Upper lobe of left lung (tissue), 6 donors: ENCODE data around the gene LRRK1. TPM values are rescaled to one million over a fixed set of nuclear protein-coding genes. Genes with fewer than 3 reads are reported as not detected.

Experiments
- ATAC-seq, 2 donors: fragments of 200-7000 bp; cut with Tn5 transposase; one replicate each; pipeline ENCODE4 v1.9.1; 2022; ENCODE audit warnings: mild to moderate bottlenecking in 2 of 2, moderate library complexity in 2 of 2; ENCODE audit not compliant: low FRiP score in 2 of 2
- DNase-seq, 2 donors: peaks; one replicate each; pipeline ENCODE4 v3.0.0-alpha.2; 2019 to 2020
- H3K27ac ChIP-seq, 4 donors: fragments of 200-600 bp; sonication (generic); one replicate each; pipeline ENCODE4 v1.5.1; 2016 to 2019
- H3K27me3 ChIP-seq, 4 donors: fragments of 200-600 bp; sonication (generic); one replicate each; pipeline ENCODE4 v1.5.1; 2017 to 2019
- H3K36me3 ChIP-seq, 4 donors: fragments of 200-600 bp; sonication (generic); one replicate each; pipeline ENCODE4 v1.5.1; 2016 to 2019
- H3K4me1 ChIP-seq, 4 donors: fragments of 200-600 bp; sonication (generic); one replicate each; pipeline ENCODE4 v1.5.1; 2018 to 2019
- H3K4me3 ChIP-seq, 4 donors: fragments of 200-600 bp; sonication (generic); one replicate each; pipeline ENCODE4 v1.5.1; 2017 to 2019; ENCODE audit warnings: mild to moderate bottlenecking in 2 of 4, moderate library complexity in 1 of 4
- H3K9me3 ChIP-seq, 4 donors: fragments of 200-600 bp; sonication (generic); one replicate each; pipeline ENCODE4 v1.5.1; 2018 to 2019
- EP300 ChIP-seq, 4 donors: sonication (generic); formaldehyde crosslinking; IDR thresholded peaks; one replicate each; pipeline ENCODE4 v1.5.1; 2017; ENCODE audit warnings: antibody characterized with exemption in 4 of 4, control low read depth in 2 of 4
- POLR2A ChIP-seq, 4 donors: fragments of 450-650 bp; IDR thresholded peaks; one replicate each; pipeline ENCODE4 v1.5.1; 2016 to 2017; ENCODE audit warnings: antibody characterized with exemption in 4 of 4, mild to moderate bottlenecking in 2 of 4
- POLR2AphosphoS5 ChIP-seq, 2 donors: sonication (generic); formaldehyde crosslinking; IDR thresholded peaks; one replicate each; pipeline ENCODE4 v1.5.1; 2017; ENCODE audit warnings: antibody characterized with exemption in 2 of 2
- WGBS, 2 donors: methylation state at CpG; one replicate each; pipeline ENCODE4 v1.1.5; 2017 to 2018; 5-methylcytosine and 5-hydroxymethylcytosine counted together
- total RNA-seq, 6 donors: library from RNA; depleted of rRNA in 4 of 6; stranded (reverse); fragments of >200 nt in 4 of 6; gene quantifications; one replicate each; pipeline versions ENCODE4 v1.1.0 to v1.2.1, GENCODE V29; 2016 to 2021
- TF ChIP-seq, protein P1 (sequence below), 6 experiments: fragments of 450-650 bp in 4 of 6; fragments of 200-600 bp in 2 of 6; sonication (generic) in 2 of 6; IDR thresholded peaks; one replicate each; pipeline ENCODE4 v1.5.1; 2016 to 2019; ENCODE audit warnings: antibody characterized with exemption in 6 of 6
- donor health status: DM: no; HTN: no; CAD: no; lungs with moderate emphysema.
- donor health status: DM: no; HTN: yes; CAD: no; lungs with severe emphysema.

LRRK1 gene
- total RNA-seq, 6 donors from 2014 or later, result 15.0 to 47.1 (median 31.2) TPM

DNA sequence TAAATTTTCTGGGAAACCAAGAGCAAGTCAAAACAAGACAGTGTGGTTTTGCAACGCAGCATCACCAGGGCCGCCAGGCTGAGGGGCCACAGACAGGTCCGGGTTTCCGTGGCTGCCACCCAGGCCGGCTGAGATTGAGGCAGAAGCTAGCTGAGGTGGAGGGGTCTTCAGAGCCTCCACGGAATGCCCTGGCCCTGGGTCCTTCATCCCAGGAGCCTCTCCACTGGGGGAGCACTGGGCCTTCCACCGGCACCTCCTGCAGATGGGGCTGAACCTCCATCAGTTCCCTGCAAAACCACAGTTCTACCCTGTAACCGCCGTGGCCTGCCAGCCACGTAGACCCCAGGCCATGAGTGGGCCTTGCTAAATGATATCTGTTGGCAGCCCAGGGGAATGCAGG is 180.0 kb downstream of the LRRK1 start:
- Histone ChIP-seq H3K36me3 (no peaks in the 10 kb centered on the region), H3K9me3 (no peaks in the 10 kb centered on the region), H3K27ac (no peak overlapping the region), H3K4me1 (no peaks in the 10 kb centered on the region), H3K27me3 (no peaks in the 10 kb centered on the region), H3K4me3 (no peak overlapping the region)
- ATAC-seq, result no peak
- DNase-seq, result no peak
- TF ChIP-seq POLR2A (IDR thresholded peaks at IDR 0.05) (no peak), POLR2AphosphoS5 (IDR thresholded peaks at IDR 0.05) (no peak), EP300 (IDR thresholded peaks at IDR 0.05) (no peak)
- TF ChIP-seq, protein P1, sequence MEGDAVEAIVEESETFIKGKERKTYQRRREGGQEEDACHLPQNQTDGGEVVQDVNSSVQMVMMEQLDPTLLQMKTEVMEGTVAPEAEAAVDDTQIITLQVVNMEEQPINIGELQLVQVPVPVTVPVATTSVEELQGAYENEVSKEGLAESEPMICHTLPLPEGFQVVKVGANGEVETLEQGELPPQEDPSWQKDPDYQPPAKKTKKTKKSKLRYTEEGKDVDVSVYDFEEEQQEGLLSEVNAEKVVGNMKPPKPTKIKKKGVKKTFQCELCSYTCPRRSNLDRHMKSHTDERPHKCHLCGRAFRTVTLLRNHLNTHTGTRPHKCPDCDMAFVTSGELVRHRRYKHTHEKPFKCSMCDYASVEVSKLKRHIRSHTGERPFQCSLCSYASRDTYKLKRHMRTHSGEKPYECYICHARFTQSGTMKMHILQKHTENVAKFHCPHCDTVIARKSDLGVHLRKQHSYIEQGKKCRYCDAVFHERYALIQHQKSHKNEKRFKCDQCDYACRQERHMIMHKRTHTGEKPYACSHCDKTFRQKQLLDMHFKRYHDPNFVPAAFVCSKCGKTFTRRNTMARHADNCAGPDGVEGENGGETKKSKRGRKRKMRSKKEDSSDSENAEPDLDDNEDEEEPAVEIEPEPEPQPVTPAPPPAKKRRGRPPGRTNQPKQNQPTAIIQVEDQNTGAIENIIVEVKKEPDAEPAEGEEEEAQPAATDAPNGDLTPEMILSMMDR (IDR thresholded peaks at IDR 0.05), result no peak
- WGBS, 2 donors, result 75 to 85% methylated on average over 5 to 10 of the region's 10 CpGs

DNA sequence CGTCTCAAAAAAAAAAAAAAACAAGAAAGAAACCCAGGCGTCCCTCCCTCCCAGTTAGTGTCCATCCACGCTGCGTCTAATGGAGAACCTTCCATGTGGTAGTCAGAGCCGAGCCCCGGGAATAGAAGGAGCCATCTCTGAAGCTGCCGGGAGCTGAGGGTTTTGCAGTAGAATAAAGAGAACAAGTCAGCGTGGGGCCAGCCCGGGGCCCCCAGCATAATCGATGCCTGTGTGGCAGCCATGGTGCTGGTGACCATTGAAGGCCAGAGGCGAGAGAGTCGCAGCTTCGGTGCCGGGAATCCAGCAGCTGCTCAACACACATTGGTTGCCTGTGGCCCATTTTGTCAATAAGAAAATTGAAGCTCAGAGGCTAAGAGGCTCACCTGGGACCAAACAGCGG is 181.0 kb downstream of the LRRK1 start:
- WGBS, 2 donors, result 92 to 97% methylated on average over 15 of the region's 15 CpGs
- ATAC-seq (no peak), DNase-seq (no peak)
- Histone ChIP-seq H3K4me3 (no peak overlapping the region), H3K36me3 (no peaks in the 10 kb centered on the region), H3K27me3 (no peaks in the 10 kb centered on the region), H3K27ac (no peak overlapping the region), H3K4me1 (no peaks in the 10 kb centered on the region), H3K9me3 (no peaks in the 10 kb centered on the region)
- no peak for TF ChIP-seq POLR2A (IDR thresholded peaks at IDR 0.05)
- TF ChIP-seq, protein P1 (IDR thresholded peaks at IDR 0.05), result no peak
- TF ChIP-seq EP300 (IDR thresholded peaks at IDR 0.05), result no peak
- no peak for TF ChIP-seq POLR2AphosphoS5 (IDR thresholded peaks at IDR 0.05)

DNA sequence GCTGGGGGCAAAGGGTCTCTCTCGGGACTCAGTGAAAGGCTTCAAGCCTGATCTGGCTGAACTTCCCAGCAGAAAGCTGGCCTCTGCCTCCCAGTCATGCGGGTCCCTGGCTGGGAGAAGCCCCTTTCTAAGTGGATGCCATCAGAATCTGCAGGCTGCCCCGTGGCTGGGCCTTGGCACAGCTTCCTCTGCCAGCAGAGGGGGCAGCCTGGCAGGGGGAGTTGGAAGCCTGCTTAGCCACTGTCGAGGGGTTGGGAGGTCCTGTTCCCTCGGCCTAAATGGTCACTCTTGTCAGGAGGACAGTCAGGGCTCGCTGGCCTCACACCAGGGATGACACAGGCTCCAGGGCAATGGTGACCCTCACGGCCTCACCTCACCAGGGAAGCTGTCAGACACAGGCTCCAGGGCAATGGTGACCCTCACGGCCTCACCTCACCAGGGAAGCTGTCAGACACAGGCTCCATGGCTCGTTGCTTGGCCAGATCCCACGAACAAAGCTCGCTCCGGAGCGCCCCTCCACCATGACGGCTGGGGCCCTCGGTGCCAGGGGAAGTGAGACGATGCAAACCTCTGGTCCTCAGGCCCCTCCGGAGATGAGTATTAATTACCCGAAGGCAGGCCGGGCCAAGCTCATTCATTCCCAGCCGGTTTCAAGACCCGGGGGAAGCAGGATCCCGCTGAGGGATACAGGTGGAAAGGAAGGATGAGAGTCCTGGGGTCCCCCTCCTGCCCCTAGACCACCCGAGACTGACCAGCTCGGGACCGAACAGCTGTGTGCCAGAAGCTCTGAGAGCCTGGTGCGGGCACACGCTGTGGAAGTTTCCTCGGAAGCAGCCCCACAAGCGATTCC is 181.7 kb downstream of the LRRK1 start:
- H3K27ac ChIP-seq, result no peak overlapping the region
- TF ChIP-seq, protein P1 (IDR thresholded peaks at IDR 0.05), result no peak
- TF ChIP-seq POLR2A (IDR thresholded peaks at IDR 0.05), result no peak
- TF ChIP-seq POLR2AphosphoS5 (IDR thresholded peaks at IDR 0.05), result no peak
- TF ChIP-seq EP300 (IDR thresholded peaks at IDR 0.05), result no peak
- no peaks in the 10 kb centered on the region for H3K36me3 ChIP-seq
- no peak overlapping the region for H3K4me3 ChIP-seq
- H3K4me1 ChIP-seq, result no peaks in the 10 kb centered on the region
- WGBS, 2 donors, result 92 to 93% methylated on average over 25 to 27 of the region's 29 CpGs
- H3K9me3 ChIP-seq, result no peaks in the 10 kb centered on the region
- DNase-seq (no peak), ATAC-seq (peak in 1 of 2 donors; percentile 17)
- no peaks in the 10 kb centered on the region for H3K27me3 ChIP-seq

DNA sequence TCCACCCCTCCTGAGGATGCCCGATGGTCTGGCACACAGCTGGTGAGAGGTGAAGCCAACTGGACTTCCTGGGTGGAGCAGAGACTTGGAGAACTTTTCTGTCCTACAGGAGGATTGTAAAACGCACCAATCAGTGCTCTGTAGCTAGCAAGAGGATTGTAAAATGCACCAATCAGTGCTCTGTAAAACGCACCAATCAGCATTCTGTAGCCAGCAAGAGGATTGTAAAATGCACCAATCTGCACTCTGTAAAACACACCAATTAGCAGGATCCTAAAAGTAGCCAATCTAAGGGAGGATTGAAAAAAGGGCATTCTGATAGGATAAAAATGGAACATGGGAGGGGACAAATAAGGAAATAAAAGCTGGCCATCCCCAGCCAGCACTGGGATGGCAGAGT is 182.5 kb downstream of the LRRK1 start:
- no peak overlapping the region for H3K27ac ChIP-seq
- no peak for ATAC-seq
- WGBS, 2 donors, result 91 to 100% methylated on average over 2 to 3 of the region's 3 CpGs

More for the DNA sequence above, 182.5 kb downstream of the LRRK1 start:
- TF ChIP-seq EP300 (IDR thresholded peaks at IDR 0.05), result no peak
- TF ChIP-seq POLR2AphosphoS5 (IDR thresholded peaks at IDR 0.05), result no peak
- TF ChIP-seq POLR2A (IDR thresholded peaks at IDR 0.05), result no peak
- TF ChIP-seq, protein P1 (IDR thresholded peaks at IDR 0.05), result no peak
- H3K9me3 ChIP-seq, result no peaks in the 10 kb centered on the region
- no peaks in the 10 kb centered on the region for H3K27me3 ChIP-seq
- H3K4me3 ChIP-seq, result no peak overlapping the region
- DNase-seq, result no peak
- no peaks in the 10 kb centered on the region for H3K4me1 ChIP-seq
- no peaks in the 10 kb centered on the region for H3K36me3 ChIP-seq
